AML-193 (cell line): ENCODE data around the gene MASP2.
A peak's percentile ranks its signal among the peaks of the same experiment; 100 is the strongest.
"Not testable (repeated sequence)": the region's sequence is repeated elsewhere in the genome, so short reads cannot be mapped to it uniquely, and the experiment has no call there.

Experiments used
- DNase-seq, 2 experiments: peaks; one replicate each; lab custom pipeline; 2025; lab: John Stamatoyannopoulos, UW

MASP2 gene

GRCh38 chr1:11037740-11038182 lies 9.3 kb downstream of the MASP2 start:
- peak; percentile 77 to 79 for DNase-seq

GRCh38 chr1:11037019-11037739 lies 9.9 kb downstream of the MASP2 start:
- not testable (repeated sequence) for DNase-seq

- no peak for DNase-seq
These were observed 15.3 kb downstream of the MASP2 start for GRCh38 chr1:11031624-11032262.

GRCh38 chr1:11030865-11031264 lies 16.2 kb downstream of the MASP2 start:
- no peak for DNase-seq

- DNase-seq, result no peak
These were observed 19.0 kb downstream of the MASP2 start for GRCh38 chr1:11028018-11028417.

GRCh38 chr1:11027316-11027715 lies 19.7 kb downstream of the MASP2 start:
- DNase-seq, result no peak

- no peak for DNase-seq
These were observed 20.1 kb downstream of the MASP2 start for GRCh38 chr1:11026903-11027302.

GRCh38 chr1:11026052-11026451 lies 21.0 kb downstream of the MASP2 start:
- no peak for DNase-seq

GRCh38 chr1:11025618-11026017 lies 21.4 kb downstream of the MASP2 start:
- DNase-seq, result no peak

GRCh38 chr1:11024874-11025203 lies 22.2 kb downstream of the MASP2 start:
- DNase-seq, result no peak

GRCh38 chr1:11024154-11024873 lies 22.7 kb downstream of the MASP2 start:
- DNase-seq, result no peak

GRCh38 chr1:11023201-11023600 lies 23.8 kb downstream of the MASP2 start:
- DNase-seq, result no peak

- no peak for DNase-seq
These were observed 27.1 kb downstream of the MASP2 start for GRCh38 chr1:11019971-11020370.

- DNase-seq, result not testable (repeated sequence)
These were observed 27.7 kb downstream of the MASP2 start for GRCh38 chr1:11019358-11019757.

- DNase-seq, result peak in 1 of 2 experiments; percentile 49
These were observed 33.9 kb downstream of the MASP2 start for GRCh38 chr1:11013160-11013531.

GRCh38 chr1:11012260-11013159 lies 34.5 kb downstream of the MASP2 start, which contains the start of gene TARDBP:
Gene TARDBP (plus strand): TSS chr1:11012654. CDS start chr1:11013728, 1,074 bp downstream.
- peak; percentile 75 to 76 for DNase-seq

GRCh38 chr1:11000526-11000925 lies 46.5 kb downstream of the MASP2 start:
- DNase-seq, result no peak

GRCh38 chr1:10996100-10996499 lies 50.9 kb downstream of the MASP2 start:
- no peak for DNase-seq

- no peak for DNase-seq
These were observed 54.2 kb downstream of the MASP2 start for GRCh38 chr1:10992864-10993263.

- DNase-seq, result not testable (repeated sequence)
These were observed 55.0 kb downstream of the MASP2 start for GRCh38 chr1:10992004-10992403.

- no peak for DNase-seq
These were observed 56.2 kb downstream of the MASP2 start for GRCh38 chr1:10990828-10991227.
